NCI-H82 (cell line): ENCODE data around the gene GCC1.

Source experiments
- DNase-seq: peaks from one replicate; lab custom pipeline; 2025; lab: John Stamatoyannopoulos, UW

The GCC1 gene

GRCh38 chr7:127535546-127536393 lies 49.6 kb downstream of the GCC1 start:
- DNase-seq = no peak

DNA sequence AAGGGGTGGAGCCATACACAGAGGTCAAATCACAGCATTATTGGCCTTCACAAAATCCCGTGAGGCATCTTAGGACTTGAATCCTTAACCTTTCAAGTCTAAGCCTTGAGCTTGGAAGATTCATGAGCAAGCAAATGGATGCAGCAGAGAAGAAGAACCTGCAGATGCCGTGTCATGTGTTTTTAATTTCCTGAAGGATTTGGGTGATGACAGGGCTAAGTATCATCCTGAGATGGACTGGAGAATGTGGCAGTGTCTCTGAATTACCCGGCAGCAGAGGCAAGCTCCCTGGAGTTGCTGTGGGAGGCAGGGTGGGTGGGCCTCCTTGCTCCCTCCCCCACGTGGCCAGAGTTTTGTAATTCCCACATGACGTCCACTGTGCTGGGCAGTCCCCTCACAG lies 50.8 kb downstream of the GCC1 start:
- no peak for DNase-seq

GRCh38 chr7:127532736-127533135 lies 52.7 kb downstream of the GCC1 start:
- no peak for DNase-seq

DNA sequence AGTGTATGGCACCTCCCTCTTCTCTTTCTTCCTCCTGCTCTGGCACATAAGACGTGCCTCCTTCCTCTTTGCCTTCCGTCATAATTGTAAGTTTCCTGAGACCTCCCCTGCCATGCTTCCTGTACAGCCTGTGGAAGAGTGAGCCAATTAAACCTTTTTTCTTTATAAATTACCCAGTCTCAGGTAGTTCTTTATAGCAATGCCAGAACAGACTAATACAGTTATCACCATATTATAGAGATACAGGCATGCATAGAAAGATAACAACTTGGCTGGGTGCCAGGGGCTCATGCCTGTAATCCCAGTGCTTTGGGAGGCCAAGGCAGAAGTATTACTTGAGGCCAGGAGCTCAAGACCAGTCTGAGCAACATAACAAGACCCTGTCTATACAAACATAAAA lies 53.2 kb downstream of the GCC1 start:
- peak; percentile 36 for DNase-seq
